Measurements from ENCODE around the gene FBXO34.

DNA sequence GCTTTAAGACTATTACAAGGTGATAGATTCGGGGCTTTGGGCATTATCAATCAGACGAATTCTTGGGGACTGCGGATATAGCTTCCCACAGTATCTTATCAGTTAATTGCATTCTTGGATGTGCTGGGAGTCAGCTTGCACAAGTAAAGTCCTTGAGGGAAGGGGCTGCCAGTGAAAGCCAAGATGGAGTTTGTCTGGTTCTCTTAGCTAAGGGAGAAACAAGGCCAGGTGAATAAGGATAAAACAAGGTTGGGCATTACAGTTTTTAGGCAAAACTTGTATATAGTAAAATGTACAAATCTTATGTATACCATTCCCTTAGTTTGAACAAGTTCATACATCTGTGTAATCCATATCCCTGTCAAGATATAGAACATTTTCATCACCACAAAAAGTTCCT is 5.5 kb downstream of the FBXO34 start:
- TF ChIP-seq NCOA1 (CRISPR knock-in tag; IDR thresholded peaks at IDR 0.05), result no peak
- TF ChIP-seq, protein P1, sequence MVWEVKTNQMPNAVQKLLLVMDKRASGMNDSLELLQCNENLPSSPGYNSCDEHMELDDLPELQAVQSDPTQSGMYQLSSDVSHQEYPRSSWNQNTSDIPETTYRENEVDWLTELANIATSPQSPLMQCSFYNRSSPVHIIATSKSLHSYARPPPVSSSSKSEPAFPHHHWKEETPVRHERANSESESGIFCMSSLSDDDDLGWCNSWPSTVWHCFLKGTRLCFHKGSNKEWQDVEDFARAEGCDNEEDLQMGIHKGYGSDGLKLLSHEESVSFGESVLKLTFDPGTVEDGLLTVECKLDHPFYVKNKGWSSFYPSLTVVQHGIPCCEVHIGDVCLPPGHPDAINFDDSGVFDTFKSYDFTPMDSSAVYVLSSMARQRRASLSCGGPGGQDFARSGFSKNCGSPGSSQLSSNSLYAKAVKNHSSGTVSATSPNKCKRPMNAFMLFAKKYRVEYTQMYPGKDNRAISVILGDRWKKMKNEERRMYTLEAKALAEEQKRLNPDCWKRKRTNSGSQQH (CRISPR knock-in tag; IDR thresholded peaks at IDR 0.05; ENCODE audit: low read depth), result no peak
- TF ChIP-seq ZBTB1 (CRISPR knock-in tag; IDR thresholded peaks at IDR 0.05; ENCODE audit: borderline replicate concordance), result no peak
- no peak for TF ChIP-seq ZNF143 (CRISPR knock-in tag; IDR thresholded peaks at IDR 0.05)
- no peak for TF ChIP-seq FOXC1 (CRISPR knock-in tag; IDR thresholded peaks at IDR 0.05; ENCODE audit: borderline replicate concordance)
- TF ChIP-seq ZNF563 (CRISPR knock-in tag; IDR thresholded peaks at IDR 0.05), result no peak

Data from HepG2 (cell line).